HG03469 (cell line): ENCODE data around the gene UBQLN4.
"Not testable (repeated sequence)": the region's sequence is repeated elsewhere in the genome, so short reads cannot be mapped to it uniquely, and the experiment has no call there.

Experiments
- ATAC-seq: cut with Tn5 transposase; IDR thresholded peaks from one replicate; pipeline ENCODE4 v1.9.1; 2021; ENCODE audit warnings: mild to moderate bottlenecking, moderate library complexity, moderate number of reproducible peaks; ENCODE audit not compliant: unreplicated experiment

The UBQLN4 gene

GRCh38 chr1:156062189-156062588 is 8.6 kb upstream of the UBQLN4 start:
- ATAC-seq: no peak

DNA sequence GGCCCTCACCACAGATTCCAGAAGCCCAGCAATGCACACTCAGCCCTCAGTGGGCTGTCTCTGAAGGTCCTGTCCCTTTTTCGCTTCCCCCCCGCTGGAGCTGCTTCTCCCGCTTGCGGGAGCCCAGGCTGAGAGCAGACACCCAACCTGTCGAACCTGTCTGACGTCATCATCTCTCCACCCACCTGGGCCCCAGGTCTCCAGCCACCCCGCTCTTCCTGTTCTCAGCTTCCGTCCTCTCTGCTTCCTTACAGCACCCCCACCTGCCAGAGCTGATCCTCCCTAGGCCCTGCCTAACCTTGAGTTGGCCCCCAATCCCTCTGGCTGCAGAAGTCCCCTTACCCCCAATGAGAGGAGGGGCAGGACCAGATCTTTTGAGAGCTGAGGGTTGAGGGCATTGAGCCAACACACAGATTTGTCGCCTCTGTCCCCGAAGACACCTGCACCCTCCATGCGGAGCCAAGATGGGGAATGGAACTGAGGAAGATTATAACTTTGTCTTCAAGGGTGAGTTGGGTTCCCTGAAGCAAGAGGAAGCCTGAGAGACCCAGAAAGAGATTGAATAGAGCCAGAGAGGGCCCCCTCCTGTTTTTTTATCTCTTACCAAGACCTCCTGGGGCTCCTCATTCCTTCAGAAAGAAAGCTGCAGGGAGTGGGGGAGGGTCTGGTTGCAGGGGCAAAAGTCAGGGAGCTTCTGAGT is 7.5 kb upstream of the UBQLN4 start, which contains the start of gene RAB25:
Gene RAB25 (plus strand): TSS at position 224 of the 700 bp plus-strand sequence. CDS start 241 bp downstream, at position 465.
- no peak for ATAC-seq

DNA sequence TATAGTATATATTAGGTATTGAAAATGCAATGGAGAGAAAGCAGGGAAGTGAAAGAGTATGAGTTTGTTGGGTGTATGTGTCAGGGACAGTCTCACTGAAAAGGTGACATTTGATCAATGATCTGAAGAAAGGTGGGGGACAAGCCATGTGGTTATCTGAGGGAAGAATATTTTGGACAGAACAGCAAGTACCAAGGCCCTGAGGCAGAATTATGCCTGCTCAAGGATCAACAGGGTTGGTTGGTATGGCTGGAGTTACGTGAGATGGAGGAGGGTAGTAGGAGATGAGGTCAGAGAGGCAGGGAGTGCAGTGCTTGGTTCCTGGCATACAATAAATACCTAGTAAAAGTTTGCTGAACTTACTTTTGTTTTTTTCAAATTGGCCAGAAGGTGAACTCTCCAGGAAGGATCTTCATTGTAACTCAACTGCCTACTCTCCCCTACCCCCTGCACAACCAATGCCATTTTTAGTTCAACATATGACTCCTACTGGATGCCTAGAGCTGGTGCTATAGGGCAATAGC is 2.8 kb upstream of the UBQLN4 start:
- no peak for ATAC-seq

- ATAC-seq: no peak
Measured at GRCh38 chr1:156055281-156056048, 1.9 kb upstream of the UBQLN4 start.

- ATAC-seq: peak; percentile 64
Measured at GRCh38 chr1:156054500-156055280, 1.1 kb upstream of the UBQLN4 start, which contains the start of gene LAMTOR2. Gene LAMTOR2 (plus strand): TSS chr1:156054782. CDS start chr1:156054890, 108 bp downstream.

DNA sequence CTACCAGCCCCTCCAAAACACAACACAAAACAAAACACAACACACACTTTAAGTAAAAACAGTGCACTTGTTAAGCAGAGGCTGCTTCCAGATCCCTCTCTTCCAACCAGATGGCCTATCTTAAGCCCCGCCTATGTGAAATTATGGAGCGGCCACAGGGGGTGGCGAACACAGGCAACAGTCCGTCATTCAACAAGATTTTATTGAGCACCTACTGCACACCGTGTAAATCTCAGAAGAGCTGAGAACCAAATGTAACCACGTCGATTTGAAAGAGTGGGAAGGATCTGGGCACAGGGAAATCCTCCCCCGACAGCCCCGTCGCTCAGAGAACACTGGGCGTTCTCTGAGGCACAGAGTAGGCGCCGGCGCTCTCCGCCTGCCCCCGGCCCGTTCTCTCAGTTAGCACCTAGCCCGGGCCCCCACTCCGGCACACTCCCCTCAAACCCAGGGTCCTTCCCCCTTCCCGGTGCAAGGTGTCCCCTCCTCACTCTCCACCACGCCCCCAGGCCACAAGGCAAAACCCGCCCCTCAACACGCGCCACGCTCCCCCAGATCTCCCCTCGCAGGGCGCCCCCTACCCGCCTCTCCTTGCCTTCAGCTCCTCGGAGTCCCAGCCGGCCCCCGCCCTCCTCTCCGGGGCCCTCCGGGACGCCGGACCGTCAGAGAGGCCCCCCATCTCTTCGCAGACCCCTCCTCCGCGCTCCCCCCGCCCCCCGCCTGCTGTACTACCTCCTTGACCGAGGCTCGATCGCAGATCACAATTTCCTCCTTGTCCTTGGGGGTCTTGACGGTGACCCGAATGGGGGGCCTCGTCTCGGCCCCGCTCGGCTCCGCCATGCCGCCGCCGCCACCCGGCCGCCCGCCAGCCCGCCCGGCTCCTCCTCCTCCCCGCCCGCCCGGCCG is 483 bp downstream of the UBQLN4 start:
- ATAC-seq: no peak

DNA sequence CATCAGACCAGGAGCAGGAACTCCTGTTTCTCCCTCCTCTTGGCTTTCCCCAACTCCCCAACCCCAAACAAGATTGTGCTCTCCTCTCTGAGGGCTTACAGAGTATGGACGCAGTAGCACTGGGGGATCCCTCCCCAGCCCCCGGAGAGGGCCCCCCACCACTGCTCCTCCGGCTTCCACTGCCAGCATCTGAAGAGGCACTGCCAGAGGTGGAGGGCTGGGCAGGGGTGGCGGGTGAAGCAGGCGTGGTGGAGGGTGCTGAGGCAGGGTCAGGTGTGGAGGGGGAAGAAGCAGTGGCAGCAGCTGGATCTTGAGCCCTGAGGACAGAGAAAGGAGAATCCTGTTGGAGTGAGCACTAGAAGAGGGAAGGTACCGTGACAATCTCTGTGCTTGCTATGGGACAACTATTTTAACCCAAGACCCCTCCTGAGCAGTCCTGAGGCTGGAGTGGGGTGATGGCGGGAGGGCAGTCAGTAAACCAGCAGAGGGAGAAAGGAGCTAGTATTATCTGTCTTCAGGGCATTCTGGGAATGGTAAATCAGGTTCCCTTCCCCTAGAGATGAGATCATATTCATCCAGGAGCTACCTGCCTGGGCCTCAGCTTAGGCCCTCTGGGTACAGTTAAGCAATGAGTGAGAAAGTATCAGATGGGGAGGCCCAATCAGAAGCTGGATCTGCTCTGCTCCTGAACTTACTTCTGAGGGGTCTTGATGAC is 2.4 kb downstream of the UBQLN4 start:
- no peak for ATAC-seq

GRCh38 chr1:156050376-156050775 is 3.2 kb downstream of the UBQLN4 start:
- no peak for ATAC-seq

DNA sequence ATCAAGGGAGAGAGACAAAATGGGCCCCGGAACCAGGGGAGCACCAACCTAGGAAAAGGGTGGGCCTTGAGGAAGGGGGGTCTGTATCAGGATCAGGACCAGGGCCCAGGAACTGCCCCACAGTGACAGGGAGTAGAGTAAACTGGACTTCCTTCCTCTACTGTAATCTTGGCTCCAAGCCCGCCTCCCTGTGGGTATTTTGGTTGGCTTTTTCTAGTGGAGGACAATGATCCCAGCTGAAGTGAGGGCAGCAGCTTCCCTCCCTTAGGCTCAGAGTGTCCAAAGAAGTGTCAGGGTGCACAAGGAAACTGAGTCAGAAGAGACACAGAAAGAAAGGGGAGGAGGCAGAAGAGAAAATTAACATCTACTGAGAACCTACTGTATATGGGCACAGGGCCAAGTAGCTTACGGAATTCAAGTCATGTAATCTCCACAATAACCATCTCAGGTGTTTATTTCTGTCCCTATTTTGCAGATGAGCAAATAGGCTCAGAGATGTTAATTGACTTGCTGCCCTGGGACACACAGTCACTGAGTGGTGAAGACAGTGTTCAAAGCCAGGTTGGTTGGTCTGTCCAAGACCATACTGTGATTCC is 4.8 kb downstream of the UBQLN4 start:
- no peak for ATAC-seq

GRCh38 chr1:156045076-156045475 is 8.5 kb downstream of the UBQLN4 start:
- no peak for ATAC-seq

DNA sequence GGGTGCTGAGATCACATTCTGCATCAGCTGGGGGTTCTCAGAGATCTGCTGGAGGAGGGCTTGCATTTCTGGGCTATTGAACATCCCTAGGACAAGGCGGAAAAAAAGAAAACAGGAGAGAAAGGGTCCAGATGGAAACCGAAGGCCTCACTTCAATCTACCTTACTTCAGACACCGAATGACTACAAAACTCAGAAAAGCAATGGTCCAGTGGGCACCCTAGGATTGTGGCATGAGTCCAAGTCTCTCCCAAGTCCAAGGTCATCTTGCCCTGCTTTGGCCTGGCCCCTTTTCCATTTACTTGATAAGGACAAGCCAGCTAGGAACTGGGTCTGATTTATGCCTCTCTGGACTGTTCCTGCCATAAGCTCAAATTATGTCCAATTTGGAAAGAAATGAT is 10.8 kb downstream of the UBQLN4 start:
- ATAC-seq: no peak

DNA sequence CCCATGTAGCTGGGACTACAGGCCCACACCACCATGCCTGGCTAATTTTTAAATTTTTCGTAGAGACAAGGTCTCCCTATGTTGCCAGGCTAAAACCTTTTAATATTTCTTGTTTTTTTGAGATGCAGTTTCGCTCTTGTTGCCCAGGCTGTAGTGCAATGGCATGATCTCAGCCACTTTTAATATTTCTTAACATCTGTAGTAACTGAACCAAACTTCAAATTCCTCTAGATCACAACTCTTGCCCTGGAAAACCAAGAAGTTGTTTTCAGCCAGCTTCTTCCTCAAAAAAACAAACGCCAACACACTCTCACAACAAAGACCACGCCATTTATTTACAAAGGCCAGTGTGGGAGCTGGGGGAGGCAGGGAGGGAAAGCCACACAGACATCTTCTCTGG is 18.6 kb downstream of the UBQLN4 start:
- not testable (repeated sequence) for ATAC-seq

GRCh38 chr1:156033011-156033410 is 20.6 kb downstream of the UBQLN4 start:
- no peak for ATAC-seq

DNA sequence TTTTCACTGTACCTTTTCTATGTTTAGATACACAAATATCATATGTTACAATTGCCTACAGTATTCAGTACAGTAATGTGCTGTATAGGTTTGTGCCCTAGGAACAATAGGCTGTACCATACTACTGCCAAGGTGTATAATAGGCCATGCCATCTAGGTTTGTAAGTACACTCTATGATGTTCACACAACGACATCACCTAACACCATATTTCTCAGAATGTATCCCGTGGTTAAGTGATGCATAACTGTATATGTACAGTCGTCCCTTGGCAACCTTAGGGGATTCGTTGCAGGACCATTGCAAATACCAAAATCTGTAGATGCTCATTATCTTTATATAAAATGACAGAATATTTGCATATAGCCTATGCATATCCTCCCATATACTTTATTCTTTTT is 27.0 kb downstream of the UBQLN4 start:
- ATAC-seq: no peak

DNA sequence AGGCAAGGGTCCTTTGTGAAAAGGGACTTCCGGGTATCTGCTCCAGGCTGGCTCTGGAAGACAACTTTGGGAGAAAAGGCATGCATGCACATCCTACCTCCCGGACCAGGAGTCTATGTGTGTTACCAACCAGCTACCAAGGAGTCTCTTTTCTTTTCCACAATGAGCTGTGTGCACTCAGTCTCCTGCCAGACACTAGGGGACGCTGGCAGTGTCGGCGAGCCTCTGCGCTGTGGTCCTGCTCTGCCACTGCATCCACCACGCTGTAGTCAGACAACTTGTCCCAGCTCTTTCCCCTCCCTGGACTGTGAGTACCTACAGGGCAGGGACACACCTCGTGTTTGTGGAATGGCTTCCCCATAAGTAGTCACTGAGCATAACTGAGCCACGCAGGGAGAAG is 27.7 kb downstream of the UBQLN4 start:
- ATAC-seq: no peak

- ATAC-seq: no peak
Measured at GRCh38 chr1:156024801-156025200, 28.8 kb downstream of the UBQLN4 start.

DNA sequence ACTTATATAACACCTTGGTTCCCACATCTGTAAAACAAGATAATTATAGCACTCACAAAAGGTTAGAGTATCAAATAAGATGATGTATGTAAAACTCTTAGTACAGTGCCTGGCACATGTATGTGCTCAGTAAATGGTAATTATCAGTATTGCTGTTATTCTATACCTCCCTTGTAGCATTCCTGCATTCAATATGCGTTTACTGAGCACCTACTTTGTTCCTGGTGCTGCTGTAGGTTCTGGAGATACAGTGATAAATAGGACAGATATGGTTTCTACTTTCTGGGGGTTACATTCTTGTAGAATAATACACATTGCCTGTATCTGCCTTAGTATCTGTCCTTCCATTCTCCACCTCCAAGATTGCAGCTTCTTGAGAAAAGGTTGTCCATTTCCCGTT is 31.6 kb downstream of the UBQLN4 start:
- ATAC-seq: no peak

- ATAC-seq: no peak
Measured at GRCh38 chr1:156021093-156021428, 32.5 kb downstream of the UBQLN4 start.
